Neuronal stem cell (in vitro differentiated cells): ENCODE measurements around the gene DPP6.

Experiments used
- DNase-seq: peaks from one replicate; pipeline ENCODE4 v3.0.0-alpha.2; 2013; ENCODE audit warnings: low spot score
- H2AFZ ChIP-seq: one replicate; pipeline ENCODE4 v1.6.1; 2013; ENCODE audit warnings: mild to moderate bottlenecking, low read length, inconsistent platforms
- H2AK5ac ChIP-seq: 2 replicates; pipeline ENCODE4 v1.6.1; 2013; ENCODE audit warnings: low read depth, mild to moderate bottlenecking, inconsistent platforms, low read length, moderate library complexity, mixed read lengths
- H2BK120ac ChIP-seq: 2 replicates; pipeline ENCODE4 v1.6.1; 2013; ENCODE audit warnings: low read depth, mild to moderate bottlenecking, inconsistent platforms, low read length, moderate library complexity, mixed read lengths
- H2BK12ac ChIP-seq: one replicate; pipeline ENCODE4 v1.6.1; 2013; ENCODE audit warnings: low read length, inconsistent platforms
- H2BK15ac ChIP-seq: 2 replicates; pipeline ENCODE4 v1.6.1; 2013; ENCODE audit warnings: mild to moderate bottlenecking, low read length, inconsistent platforms, mixed read lengths
- H2BK5ac ChIP-seq: one replicate; pipeline ENCODE4 v1.6.1; 2013; ENCODE audit warnings: inconsistent platforms, mild to moderate bottlenecking, low read length, moderate library complexity
- H3K14ac ChIP-seq: one replicate; pipeline ENCODE4 v1.6.1; 2013; ENCODE audit warnings: low read length, inconsistent platforms
- H3K18ac ChIP-seq: 2 replicates; pipeline ENCODE4 v1.6.1; 2013; ENCODE audit warnings: low read length, inconsistent platforms
- H3K23ac ChIP-seq: 2 replicates; pipeline ENCODE4 v1.6.1; 2013; ENCODE audit warnings: low read depth, mild to moderate bottlenecking, mixed read lengths, low read length, inconsistent platforms; ENCODE audit not compliant: poor library complexity
- H3K27ac ChIP-seq: replicated peaks from 3 replicates; pipeline ENCODE4 v1.5.1; 2013; ENCODE audit warnings: low read length, inconsistent platforms
- H3K27me3 ChIP-seq, 3 experiments: 2 replicates each; pipeline ENCODE4 v1.6.1; 2013; ENCODE audit warnings: low read length in 3 of 3, mild to moderate bottlenecking in 2 of 3, inconsistent platforms in 1 of 3, low read depth in 1 of 3, mixed read lengths in 1 of 3, moderate library complexity in 1 of 3; ENCODE audit not compliant: control insufficient read depth in 3 of 3, insufficient read depth in 3 of 3
- H3K36me3 ChIP-seq, 2 donors: replicated peaks in 1 of 2; 2 replicates each; pipeline ENCODE4 v1.6.1; 2013; ENCODE audit warnings: low read length in 2 of 2; ENCODE audit not compliant: control insufficient read depth in 2 of 2, insufficient read depth in 2 of 2
- H3K4ac ChIP-seq: 2 replicates; pipeline ENCODE4 v1.6.1; 2013; ENCODE audit warnings: inconsistent platforms, mild to moderate bottlenecking, low read length, moderate library complexity
- H3K4me1 ChIP-seq, 2 donors: 1 replicate in 1 of 2; 2 replicates in 1 of 2; pipeline ENCODE4 v1.6.1; 2013; ENCODE audit warnings: low read length in 2 of 2, low read depth in 1 of 2; ENCODE audit not compliant: control insufficient read depth in 2 of 2, insufficient read depth in 1 of 2
- H3K4me2 ChIP-seq: one replicate; pipeline ENCODE4 v1.6.1; 2013; ENCODE audit warnings: mild to moderate bottlenecking, low read length, inconsistent platforms; ENCODE audit not compliant: insufficient read depth, poor library complexity, severe bottlenecking
- H3K4me3 ChIP-seq, 2 donors: 2 replicates each; pipeline ENCODE4 v1.5.1; 2013; ENCODE audit warnings: low read length in 2 of 2, mild to moderate bottlenecking in 2 of 2, inconsistent platforms in 1 of 2, moderate library complexity in 1 of 2
- H3K79me1 ChIP-seq: one replicate; pipeline ENCODE4 v1.6.1; 2013; ENCODE audit warnings: low read depth, mild to moderate bottlenecking, inconsistent platforms, low read length, moderate library complexity
- H3K9ac ChIP-seq: one replicate; pipeline ENCODE4 v1.6.1; 2013; ENCODE audit warnings: mild to moderate bottlenecking, low read depth, low read length, inconsistent platforms; ENCODE audit not compliant: poor library complexity
- H3K9me3 ChIP-seq, 2 donors: replicated peaks in 1 of 2; 2 replicates each; pipeline versions ENCODE3 to v1.6.1; 2013; ENCODE audit warnings: low read length in 2 of 2, mild to moderate bottlenecking in 2 of 2, inconsistent platforms in 1 of 2, low read depth in 1 of 2, mixed read lengths in 1 of 2, moderate library complexity in 1 of 2; ENCODE audit not compliant: control insufficient read depth in 2 of 2, insufficient read depth in 1 of 2
- H4K8ac ChIP-seq: one replicate; pipeline ENCODE4 v1.6.1; 2013; ENCODE audit warnings: low read depth, mild to moderate bottlenecking, inconsistent platforms, low read length, moderate library complexity
- H4K91ac ChIP-seq: one replicate; pipeline ENCODE4 v1.6.1; 2013; ENCODE audit warnings: low read length, low read depth, mild to moderate bottlenecking, inconsistent platforms; ENCODE audit not compliant: poor library complexity
- WGBS, 2 donors: extraction: QIAGEN DNeasy Blood & Tissue Kit; methylation state at CpG; one replicate each; pipeline ENCODE4 v1.1.7; 2013; ENCODE audit warnings: missing lambda C conversion rate in 2 of 2, mixed read lengths in 1 of 2; ENCODE audit not compliant: insufficient read length in 2 of 2, insufficient replicate concordance in 1 of 2; ENCODE audit errors: extremely low coverage in 2 of 2; 5-methylcytosine and 5-hydroxymethylcytosine counted together

The DPP6 gene

DNA sequence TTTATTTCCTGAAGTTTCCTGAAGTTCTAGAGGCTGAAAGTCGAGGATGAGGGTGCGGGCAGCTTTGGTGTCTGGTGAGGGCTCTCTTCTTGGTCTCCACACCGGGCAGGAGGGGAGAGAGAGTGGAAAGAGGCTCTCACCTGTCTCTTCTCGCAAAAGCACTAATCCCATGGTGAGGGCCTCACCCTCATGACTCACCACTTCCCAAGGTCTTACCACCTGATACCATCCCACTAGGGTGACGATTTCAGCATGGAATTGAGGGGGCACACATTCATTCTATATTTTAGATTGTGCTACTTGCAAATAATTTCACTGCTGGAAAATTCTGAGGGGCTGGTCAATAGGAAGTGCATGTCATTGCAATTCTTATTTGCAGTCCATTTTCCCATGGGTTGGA is 292.9 kb downstream of the DPP6 start:
- Histone ChIP-seq H2AK5ac (no peak overlapping the region), H4K8ac (no peak overlapping the region), H3K27me3 (no peaks in the 10 kb centered on the region), H2BK120ac (no peak overlapping the region), H3K4ac (no peak overlapping the region), H3K36me3 (no peaks in the 10 kb centered on the region), H3K4me1 (no peaks in the 10 kb centered on the region), H3K4me2 (no peak overlapping the region), H2BK5ac (no peak overlapping the region), H3K23ac (no peak overlapping the region), H4K91ac (no peak overlapping the region), H2AFZ (no peak overlapping the region), H3K4me3 (no peak overlapping the region), H3K9me3 (no peaks in the 10 kb centered on the region), H3K27ac (no peak overlapping the region), H3K9ac (no peak overlapping the region), H3K14ac (no peak overlapping the region), H3K18ac (no peak overlapping the region), H2BK12ac (no peak overlapping the region), H2BK15ac (no peak overlapping the region), H3K79me1 (no peaks in the 10 kb centered on the region)
- WGBS, 2 donors: no CpG with 5 or more reads among the region's 5 CpGs
- DNase-seq: no peak

DNA sequence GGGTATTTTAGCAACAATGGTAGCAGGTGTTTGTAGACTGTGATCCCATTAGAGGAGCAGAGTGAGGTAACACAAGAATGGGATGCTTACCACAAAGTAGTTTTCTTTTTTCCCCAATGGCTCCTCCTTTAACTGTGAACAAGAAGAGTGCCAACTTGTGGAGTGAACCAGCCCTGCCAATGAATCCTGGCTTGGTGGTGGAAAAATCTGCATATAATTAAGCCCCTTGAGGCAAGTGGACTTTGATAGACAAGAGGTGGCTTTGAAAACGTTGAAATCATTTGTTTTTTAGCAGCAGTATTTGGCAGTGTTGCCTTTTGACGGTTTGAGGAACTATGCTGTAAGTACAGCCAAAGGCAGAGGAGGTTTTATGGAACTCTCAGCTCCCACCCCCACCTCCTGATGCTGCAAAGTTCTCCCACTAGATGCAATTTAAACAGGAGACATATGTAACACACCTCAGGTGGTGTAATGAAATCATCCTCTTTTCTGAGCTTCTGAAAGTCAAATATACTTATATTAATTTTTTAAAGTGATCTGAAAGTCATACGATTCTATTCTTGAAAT is 295.6 kb downstream of the DPP6 start:
- no peaks in the 10 kb centered on the region for H3K79me1 ChIP-seq
- no peak overlapping the region for H3K14ac ChIP-seq
- no peak overlapping the region for H2AFZ ChIP-seq
- no peak overlapping the region for H2BK120ac ChIP-seq
- no peaks in the 10 kb centered on the region for H3K27me3 ChIP-seq
- no peaks in the 10 kb centered on the region for H3K36me3 ChIP-seq
- H2BK5ac ChIP-seq: no peak overlapping the region
- no peak overlapping the region for H2BK15ac ChIP-seq
- no peak overlapping the region for H4K91ac ChIP-seq
- H3K27ac ChIP-seq: no peak overlapping the region
- DNase-seq: no peak
- no CpG with 5 or more reads among the region's 3 CpGs for WGBS, 2 donors
- H3K9me3 ChIP-seq: no peaks in the 10 kb centered on the region
- no peak overlapping the region for H3K18ac ChIP-seq
- H3K4me1 ChIP-seq: no peaks in the 10 kb centered on the region
- no peak overlapping the region for H3K4me2 ChIP-seq
- no peak overlapping the region for H3K9ac ChIP-seq
- no peak overlapping the region for H3K4ac ChIP-seq
- H2BK12ac ChIP-seq: no peak overlapping the region
- H3K4me3 ChIP-seq: no peak overlapping the region
- H2AK5ac ChIP-seq: no peak overlapping the region
- no peak overlapping the region for H4K8ac ChIP-seq
- no peak overlapping the region for H3K23ac ChIP-seq

DNA sequence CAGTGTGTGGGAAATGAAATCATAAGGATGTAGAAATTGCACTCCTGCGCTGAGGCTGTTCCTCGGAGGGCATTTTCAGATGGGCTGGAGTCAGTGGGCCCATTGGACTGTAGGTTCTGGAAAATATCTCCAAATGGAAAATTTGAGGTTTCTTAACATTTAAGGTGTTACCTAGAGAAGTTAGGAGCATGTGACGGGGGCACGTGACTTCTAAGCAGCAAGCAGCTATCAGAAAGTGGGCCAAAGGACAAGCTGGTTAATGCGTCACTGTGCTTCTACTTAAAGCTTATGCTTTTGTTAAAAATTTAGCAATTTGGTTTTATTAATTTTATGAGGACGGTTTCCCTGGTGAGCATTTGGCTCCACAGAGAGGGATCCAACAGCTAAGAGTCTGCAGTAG is 298.7 kb downstream of the DPP6 start:
- no peak overlapping the region for H3K4me2 ChIP-seq
- H3K18ac ChIP-seq: no peak overlapping the region
- H2BK5ac ChIP-seq: no peak overlapping the region
- no peaks in the 10 kb centered on the region for H3K9me3 ChIP-seq
- H3K9ac ChIP-seq: no peak overlapping the region
- no peaks in the 10 kb centered on the region for H3K36me3 ChIP-seq
- H2BK12ac ChIP-seq: no peak overlapping the region
- no peaks in the 10 kb centered on the region for H3K79me1 ChIP-seq
- no peak overlapping the region for H2AFZ ChIP-seq
- H3K4ac ChIP-seq: no peak overlapping the region
- no peak overlapping the region for H4K8ac ChIP-seq
- H2BK120ac ChIP-seq: no peak overlapping the region
- no peak overlapping the region for H4K91ac ChIP-seq
- no peak overlapping the region for H3K4me3 ChIP-seq
- H3K27ac ChIP-seq: no peak overlapping the region
- H3K27me3 ChIP-seq: no peaks in the 10 kb centered on the region
- no peak for DNase-seq
- H3K4me1 ChIP-seq: peaks cover 0 to 6% of the 10 kb centered on the region in 2 donors
- no peak overlapping the region for H2AK5ac ChIP-seq
- no peak overlapping the region for H3K14ac ChIP-seq
- no peak overlapping the region for H3K23ac ChIP-seq
- no peak overlapping the region for H2BK15ac ChIP-seq
- WGBS, 2 donors: no CpG with 5 or more reads among the region's 6 CpGs

DNA sequence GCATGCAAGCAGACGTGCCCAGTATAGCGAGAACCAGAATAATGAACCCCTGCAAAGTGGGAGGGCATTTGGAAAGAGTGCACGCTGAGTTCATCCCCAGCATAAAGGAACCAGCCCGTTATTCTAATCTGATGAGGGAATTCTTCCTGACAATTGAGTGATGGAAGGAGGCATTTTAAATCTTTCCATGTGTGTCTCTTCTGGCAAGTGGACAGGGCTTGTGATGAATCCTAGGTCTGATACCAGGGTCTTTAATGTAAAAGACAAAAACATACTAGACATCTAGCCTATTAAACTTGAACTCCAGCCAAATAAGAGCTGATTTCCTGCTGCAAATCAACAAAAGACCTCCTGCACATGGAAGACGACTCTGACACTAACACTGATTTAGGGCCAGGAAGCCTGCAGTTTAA is 301.2 kb downstream of the DPP6 start:
- Histone ChIP-seq H3K14ac (no peak overlapping the region), H2AFZ (no peak overlapping the region), H3K79me1 (no peaks in the 10 kb centered on the region), H2BK120ac (no peak overlapping the region), H3K4me2 (peak overlapping the region; percentile 42), H3K27me3 (no peaks in the 10 kb centered on the region), H2BK12ac (no peak overlapping the region), H3K9me3 (no peaks in the 10 kb centered on the region), H3K27ac (no peak overlapping the region), H4K8ac (no peak overlapping the region), H4K91ac (no peak overlapping the region), H3K4me3 (no peak overlapping the region), H3K36me3 (no peaks in the 10 kb centered on the region), H2BK5ac (no peak overlapping the region), H3K23ac (no peak overlapping the region), H3K9ac (no peak overlapping the region), H3K4me1 (peaks cover 0 to 6% of the 10 kb centered on the region in 2 donors), H2AK5ac (no peak overlapping the region), H2BK15ac (no peak overlapping the region), H3K18ac (no peak overlapping the region), H3K4ac (no peak overlapping the region)
- DNase-seq: peak; percentile 21
- no CpG with 5 or more reads among the region's 5 CpGs for WGBS, 2 donors
